GM12878 (cell line): ENCODE measurements around the gene OR2J1. TPM values are rescaled to one million over a fixed set of nuclear protein-coding genes. Genes with fewer than 3 reads are reported as not detected.

Source experiments
- ATAC-seq: fragments of 200-7000 bp; cut with Tn5 transposase; 3 replicates; pipeline ENCODE4 v1.9.1; 2020; ENCODE audit warnings: mild to moderate bottlenecking, moderate library complexity
- BruUV-seq: library from RNA; stranded (reverse); fragments of 400-500 nt; replicated peaks from 2 replicates; lab custom pipeline; 2021; lab: Mats Ljungman, UMichigan
- CTCF ChIA-PET: fragments of 300-600 bp; sonication (Branson Sonifier 250); formaldehyde crosslinking; extraction: SDS; loops from one replicate; lab custom pipeline; 2021; ENCODE audit warnings: inconsistent platforms; lab: Yijun Ruan, JAX
- POLR2A ChIA-PET: fragments of 350-600 bp; formaldehyde crosslinking; extraction: SDS; loops from one replicate; lab custom pipeline; 2021; ENCODE audit warnings: inconsistent platforms; lab: Charles Lee
- RAD21 ChIA-PET: fragments of 300-600 bp; sonication (Branson Sonifier 250); formaldehyde crosslinking; loops from one replicate; lab custom pipeline; 2023; ENCODE audit warnings: antibody characterized with exemption; ENCODE audit not compliant: unreplicated experiment; lab: Charles Lee
- SMC1A ChIA-PET: fragments of 300-600 bp; sonication (Branson Sonifier 250); formaldehyde crosslinking; loops from one replicate; lab custom pipeline; 2023; ENCODE audit not compliant: unreplicated experiment, uncharacterized antibody; lab: Charles Lee
- DNase-seq: peaks from one replicate; pipeline ENCODE4 v3.0.0-alpha.2; 2011; ENCODE audit warnings: low read depth, low spot score
- FAIRE-seq: peaks from 3 replicates; lab custom pipeline; 2011; peaks lifted over from hg19 to GRCh38; lab: Jason Lieb, UNC
- H2AFZ ChIP-seq: 2 replicates; pipeline ENCODE4 v1.6.0; 2011; ENCODE audit warnings: low read depth, low read length, control low read depth; ENCODE audit not compliant: control insufficient read depth
- H3K27ac ChIP-seq: 2 replicates; pipeline ENCODE4 v1.5.1; 2011; ENCODE audit warnings: control low read depth; ENCODE audit not compliant: control insufficient read depth, insufficient read depth
- H3K27me3 ChIP-seq, 2 experiments: replicated peaks in 1 of 2; 2 replicates each; pipeline versions ENCODE4 v1.6.0 to v1.6.1; 2011; ENCODE audit warnings: low read length in 1 of 2; ENCODE audit not compliant: control insufficient read depth in 2 of 2, insufficient read depth in 2 of 2
- H3K36me3 ChIP-seq, 2 experiments: 2 replicates each; pipeline ENCODE4 v1.5.1; 2011; ENCODE audit warnings: low read length in 1 of 2; ENCODE audit not compliant: control insufficient read depth in 2 of 2, insufficient read depth in 2 of 2
- H3K4me1 ChIP-seq: 2 replicates; pipeline ENCODE4 v1.6.1; 2011; ENCODE audit warnings: mild to moderate bottlenecking, low read length, moderate library complexity, mixed read lengths; ENCODE audit not compliant: control insufficient read depth, insufficient read depth
- H3K4me2 ChIP-seq: 2 replicates; pipeline ENCODE4 v1.6.0; 2011; ENCODE audit warnings: control low read depth; ENCODE audit not compliant: control insufficient read depth, insufficient read depth
- H3K4me3 ChIP-seq: fragments of 200-600 bp; sonication (generic); 2 replicates; pipeline ENCODE4 v1.5.1; 2016
- H3K79me2 ChIP-seq: 2 replicates; pipeline ENCODE4 v1.6.0; 2011; ENCODE audit warnings: low read length; ENCODE audit not compliant: control insufficient read depth, insufficient read depth
- H3K9ac ChIP-seq: 2 replicates; pipeline ENCODE4 v1.8.0; 2011; ENCODE audit warnings: low read length, control low read depth, mixed read lengths; ENCODE audit not compliant: control insufficient read depth, insufficient read depth
- H3K9me3 ChIP-seq: replicated peaks from 3 replicates; pipeline ENCODE4 v1.5.1; 2011; ENCODE audit warnings: mild to moderate bottlenecking, low read length; ENCODE audit not compliant: control insufficient read depth, insufficient read depth
- H4K20me1 ChIP-seq: 2 replicates; pipeline ENCODE4 v1.6.0; 2011; ENCODE audit not compliant: control insufficient read depth, insufficient read depth
- FOXM1 ChIP-seq: IDR thresholded peaks from 2 replicates; pipeline ENCODE4 v1.6.1; 2012; ENCODE audit warnings: low read depth, mild to moderate bottlenecking, inconsistent platforms, low read length, moderate library complexity
- HDAC6 ChIP-seq: fragments of 200-600 bp; sonication (generic); IDR thresholded peaks from one replicate; pipeline ENCODE4 v1.8.0; 2017; ENCODE audit warnings: antibody characterized with exemption; ENCODE audit not compliant: unreplicated experiment
- IRF3 ChIP-seq: fragments of 450-650 bp; IDR thresholded peaks from 2 replicates; pipeline ENCODE4 v1.6.1; 2014; ENCODE audit warnings: mild to moderate bottlenecking
- NFYB ChIP-seq: IDR thresholded peaks from 2 replicates; pipeline ENCODE4 v1.6.1; 2011; ENCODE audit warnings: low read depth, mild to moderate bottlenecking, low read length, improper control_type of control experiment, moderate library complexity; ENCODE audit not compliant: insufficient read depth
- NR2F1 ChIP-seq: fragments of 450-650 bp; conservative IDR thresholded peaks from 2 replicates; pipeline ENCODE4 v1.6.1; 2017; ENCODE audit warnings: mild to moderate bottlenecking
- PAX5 ChIP-seq: IDR thresholded peaks from 2 replicates; pipeline ENCODE4 v1.6.1; 2011; ENCODE audit warnings: low read depth, low read length, borderline replicate concordance
- PBX3 ChIP-seq: IDR thresholded peaks from 2 replicates; pipeline ENCODE4 v1.6.1; 2011; ENCODE audit warnings: mild to moderate bottlenecking, low read depth, low read length, moderate library complexity; ENCODE audit not compliant: insufficient replicate concordance
- RAD21 ChIP-seq: IDR thresholded peaks from 2 replicates; pipeline ENCODE4 v1.6.1; 2011; ENCODE audit warnings: mild to moderate bottlenecking, low read depth, low read length, moderate library complexity; ENCODE audit not compliant: insufficient read depth
- STAT1 ChIP-seq: fragments of 450-650 bp; conservative IDR thresholded peaks from 2 replicates; pipeline ENCODE4 v1.6.1; 2014; ENCODE audit warnings: antibody characterized with exemption, mild to moderate bottlenecking
- SUZ12 ChIP-seq: fragments of 200-600 bp; sonication (generic); IDR thresholded peaks from one replicate; pipeline ENCODE4 v1.6.1; 2018; ENCODE audit warnings: antibody characterized with exemption, mild to moderate bottlenecking; ENCODE audit not compliant: unreplicated experiment
- TCF7 ChIP-seq: IDR thresholded peaks from 2 replicates; pipeline ENCODE4 v1.6.1; 2014; ENCODE audit warnings: antibody characterized with exemption, borderline replicate concordance
- YY1 ChIP-seq: IDR thresholded peaks from 2 replicates; pipeline ENCODE4 v1.6.1; 2011; ENCODE audit warnings: low read depth, mild to moderate bottlenecking, low read length
- ZBTB11 ChIP-seq: fragments of 450-650 bp; formaldehyde crosslinking; IDR thresholded peaks from 2 replicates; pipeline ENCODE4 v1.5.0; 2022; ENCODE audit warnings: mild to moderate bottlenecking, missing genetic modification characterization
- WGBS: methylation state at CpG from one replicate; pipeline ENCODE4 v1.1.6; 2016; ENCODE audit warnings: low lambda C conversion rate; ENCODE audit not compliant: insufficient replicate concordance, insufficient coverage; ENCODE audit errors: missing lambda C conversion rate; 5-methylcytosine and 5-hydroxymethylcytosine counted together
- in situ Hi-C: fragments of 300-500 bp; cut with MboI; formaldehyde crosslinking; loops from 9 replicates; pipeline ENCODE4 v1.14.3; 2018; ENCODE audit warnings: mixed read lengths
- intact Hi-C: fragments of 100-400 bp; cut with micrococcal nuclease; formaldehyde crosslinking; loops from one replicate; pipeline ENCODE4 v1.14.2; 2022; ENCODE audit not compliant: unreplicated experiment
- polyA plus RNA-seq, 11 experiments: library from polyadenylated mRNA; depleted of rRNA in 4 of 11; unstranded in 6 of 11; stranded (reverse) in 5 of 11; fragments of >200 nt; fragmentation: Nextera tagmentation in 4 of 11; fragmentation: Illumina TruSeq in 1 of 11; extraction: Ambion mirVana in 4 of 11; extraction: Trizol in 1 of 11; gene quantifications; 1 replicate in 1 of 11; 2 replicates in 10 of 11; pipeline versions ENCODE4 v1.2.1 to v1.2.3, GENCODE V29; 2011 to 2016; ENCODE audit warnings: inconsistent platforms in 2 of 11, missing spikeins in 2 of 11, low read depth in 1 of 11
- total RNA-seq, 4 experiments: library from RNA; depleted of rRNA in 3 of 4; stranded (reverse); fragments of >200 nt in 3 of 4; fragmentation: Illumina TruSeq in 1 of 4; extraction: Trizol in 1 of 4; gene quantifications; 2 replicates each; pipeline versions ENCODE4 v1.2.1 to v1.2.3, GENCODE V29; 2013 to 2021

Gene OR2J1
- total and polyA plus RNA-seq, 10 of the 15 experiments (the other 5 are each of a cell fraction or from before 2014, with no cell fraction given), result not detected

DNA sequence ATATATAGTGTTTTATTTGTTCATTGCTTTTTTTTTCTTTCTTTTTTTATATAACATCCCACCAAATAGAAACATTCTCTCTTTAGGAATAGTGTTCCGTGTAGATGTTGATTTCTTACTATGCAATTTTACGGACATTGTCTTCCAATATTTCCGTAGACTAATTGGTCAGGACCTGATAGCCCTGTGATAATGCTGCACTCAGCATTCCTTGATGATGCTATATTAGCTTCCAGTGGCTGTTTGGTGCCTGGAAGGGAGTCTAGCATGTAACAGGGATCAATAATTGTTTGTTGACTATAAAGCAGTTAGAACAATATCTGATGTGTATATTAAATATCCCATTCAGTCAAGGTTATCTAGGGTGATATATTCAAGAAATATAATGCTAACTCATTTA is 47.6 kb upstream of the OR2J1 start (continued):
- no peak for TF ChIP-seq RAD21
- no peak for TF ChIP-seq IRF3
- TF ChIP-seq FOXM1, result no peak
- no peak for TF ChIP-seq TCF7
- no peak for TF ChIP-seq HDAC6

- POLR2A ChIA-PET, result no interaction called here
- BruUV-seq, result no TSS peak
- CTCF ChIA-PET, result interaction anchor here (0.6 kb wide), 1 partner anchor 525 kb away, joined by 3 read pairs; no protein-coding TSS in a partner anchor
- Histone ChIP-seq H3K9me3 (no peaks in the 10 kb centered on the region), H3K4me2 (no peak overlapping the region), H2AFZ (no peak overlapping the region), H3K9ac (no peak overlapping the region), H4K20me1 (no peaks in the 10 kb centered on the region), H3K79me2 (no peaks in the 10 kb centered on the region), H3K36me3 (no peaks in the 10 kb centered on the region), H3K4me1 (no peaks in the 10 kb centered on the region), H3K27me3 (0 out of 4 replicates have a peak, but pooled peaks cover 0 to 2% of the 10 kb centered on the region in 2 experiments), H3K27ac (no peak overlapping the region), H3K4me3 (no peak overlapping the region)
- 26% methylated on average over 9 of the region's 9 CpGs for WGBS
- no peak for FAIRE-seq
- peak; percentile 91 for ATAC-seq
- intact Hi-C loops (no loop called here), in situ Hi-C loops (no loop called here)
- no peak for DNase-seq
- SMC1A ChIA-PET, result interaction anchor here (0.6 kb wide), 1 partner anchor 1093 kb away, joined by 3 read pairs; no protein-coding TSS in a partner anchor
- RAD21 ChIA-PET, result no interaction called here
- TF ChIP-seq PBX3 (no peak), NR2F1 (no peak), PAX5 (peak; percentile 44; the same call in 1 of the 2 replicates), STAT1 (no peak), YY1 (0 out of 2 replicates have a peak, but pooled peaks have one; percentile 14), SUZ12 (no peak), NFYB (no peak), TCF7 (no peak), ZBTB11 (CRISPR knock-in tag) (no peak)
Observed at GRCh38 chr6:29071831-29072723, 27.2 kb upstream of the OR2J1 start.
